Keratinocyte (primary cell): ENCODE data around the gene CDH12.

Experiments used
- EZH2 ChIP-seq: IDR thresholded peaks from one replicate; pipeline ENCODE4 v1.6.1; 2012; ENCODE audit warnings: inconsistent platforms, mild to moderate bottlenecking, low read length, moderate library complexity
- TF ChIP-seq, protein P1 (sequence below), 3 experiments: IDR thresholded peaks in 1 of 3; conservative IDR thresholded peaks in 1 of 3; optimal IDR thresholded peaks in 1 of 3; 2 replicates in 2 of 3; 3 replicates in 1 of 3; pipeline versions ENCODE3 to v1.5.1; 2011; ENCODE audit warnings: low read length in 3 of 3, mild to moderate bottlenecking in 3 of 3, moderate library complexity in 2 of 3, control low read depth in 1 of 3, inconsistent platforms in 1 of 3; ENCODE audit not compliant: insufficient read depth in 2 of 3; ENCODE audit errors: extremely low read depth in 1 of 3

DNA sequence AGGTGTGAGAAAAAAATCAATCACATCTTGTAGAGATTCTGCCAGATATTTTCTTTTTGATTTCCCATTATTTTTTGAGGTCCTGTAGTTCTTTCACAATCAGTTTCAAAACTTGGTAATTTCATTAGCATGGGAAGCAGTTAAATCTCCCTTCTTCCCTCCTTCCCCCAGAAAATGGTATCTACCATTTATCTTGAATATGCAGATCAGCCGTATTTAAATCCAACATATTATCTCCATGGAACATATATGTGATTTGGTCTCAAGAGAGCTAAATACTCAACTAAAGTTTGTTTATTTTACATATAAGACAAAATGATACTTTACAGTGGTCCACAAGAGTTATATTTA, 1034.8 kb downstream of the CDH12 start:
- TF ChIP-seq, protein P1, sequence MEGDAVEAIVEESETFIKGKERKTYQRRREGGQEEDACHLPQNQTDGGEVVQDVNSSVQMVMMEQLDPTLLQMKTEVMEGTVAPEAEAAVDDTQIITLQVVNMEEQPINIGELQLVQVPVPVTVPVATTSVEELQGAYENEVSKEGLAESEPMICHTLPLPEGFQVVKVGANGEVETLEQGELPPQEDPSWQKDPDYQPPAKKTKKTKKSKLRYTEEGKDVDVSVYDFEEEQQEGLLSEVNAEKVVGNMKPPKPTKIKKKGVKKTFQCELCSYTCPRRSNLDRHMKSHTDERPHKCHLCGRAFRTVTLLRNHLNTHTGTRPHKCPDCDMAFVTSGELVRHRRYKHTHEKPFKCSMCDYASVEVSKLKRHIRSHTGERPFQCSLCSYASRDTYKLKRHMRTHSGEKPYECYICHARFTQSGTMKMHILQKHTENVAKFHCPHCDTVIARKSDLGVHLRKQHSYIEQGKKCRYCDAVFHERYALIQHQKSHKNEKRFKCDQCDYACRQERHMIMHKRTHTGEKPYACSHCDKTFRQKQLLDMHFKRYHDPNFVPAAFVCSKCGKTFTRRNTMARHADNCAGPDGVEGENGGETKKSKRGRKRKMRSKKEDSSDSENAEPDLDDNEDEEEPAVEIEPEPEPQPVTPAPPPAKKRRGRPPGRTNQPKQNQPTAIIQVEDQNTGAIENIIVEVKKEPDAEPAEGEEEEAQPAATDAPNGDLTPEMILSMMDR (optimal IDR thresholded peaks at IDR 0.05 in 1 of 3, IDR thresholded peaks at IDR 0.05 in 1 of 3, conservative IDR thresholded peaks at IDR 0.05 in 1 of 3; ENCODE audit: extremely low read depth in 1 of 3, insufficient read depth in 2 of 3, low read length in 3 of 3): no peak
- no peak for TF ChIP-seq EZH2
